Measurements from ENCODE around the gene GLT1D1.

The GLT1D1 gene

GRCh38 chr12:128816643-128816920 lies 36.7 kb upstream of the GLT1D1 start:
- no peak overlapping the region for H3K27ac ChIP-seq
- no peak overlapping the region for H3K4me2 ChIP-seq (ENCODE audit: low read length)
- no peaks in the 10 kb centered on the region for H3K9me3 ChIP-seq (ENCODE audit: control insufficient read depth, low read length)
- no peaks in the 10 kb centered on the region for H3K27me3 ChIP-seq (ENCODE audit: control insufficient read depth, insufficient read depth, low read length)
- no peak overlapping the region for H3K4me3 ChIP-seq (ENCODE audit: low read depth, low read length)
- H3K9ac ChIP-seq: no peak overlapping the region
- no peak for TF ChIP-seq CTCF (IDR thresholded peaks at IDR 0.05)
- peaks cover 15% of the 10 kb centered on the region for H3K4me1 ChIP-seq
- peaks cover 56% of the 10 kb centered on the region for H3K79me2 ChIP-seq
- no peaks in the 10 kb centered on the region for H3K36me3 ChIP-seq (ENCODE audit: control insufficient read depth, insufficient read depth, low read length)
- H2AFZ ChIP-seq: no peak overlapping the region

GRCh38 chr12:128817111-128818015 lies 35.9 kb upstream of the GLT1D1 start:
- peaks cover 15% of the 10 kb centered on the region for H3K4me1 ChIP-seq
- H3K9me3 ChIP-seq (ENCODE audit: control insufficient read depth, low read length): no peaks in the 10 kb centered on the region
- no peak overlapping the region for H3K4me3 ChIP-seq (ENCODE audit: low read depth, low read length)
- H3K4me2 ChIP-seq (ENCODE audit: low read length): no peak overlapping the region
- no peak overlapping the region for H3K27ac ChIP-seq
- H3K9ac ChIP-seq: no peak overlapping the region
- peaks cover 59% of the 10 kb centered on the region for H3K79me2 ChIP-seq
- H3K36me3 ChIP-seq (ENCODE audit: control insufficient read depth, insufficient read depth, low read length): no peaks in the 10 kb centered on the region
- no peak for TF ChIP-seq CTCF (IDR thresholded peaks at IDR 0.05)
- no peak overlapping the region for H2AFZ ChIP-seq
- no peaks in the 10 kb centered on the region for H3K27me3 ChIP-seq (ENCODE audit: control insufficient read depth, insufficient read depth, low read length)

GRCh38 chr12:128818065-128819022 lies 34.9 kb upstream of the GLT1D1 start:
- Histone ChIP-seq H3K9me3 (ENCODE audit: control insufficient read depth, low read length) (no peaks in the 10 kb centered on the region), H2AFZ (no peak overlapping the region), H3K9ac (no peak overlapping the region), H3K4me3 (ENCODE audit: low read depth, low read length) (no peak overlapping the region), H3K4me2 (ENCODE audit: low read length) (no peak overlapping the region), H3K27me3 (ENCODE audit: control insufficient read depth, insufficient read depth, low read length) (no peaks in the 10 kb centered on the region), H3K79me2 (peaks cover 57% of the 10 kb centered on the region), H3K36me3 (ENCODE audit: control insufficient read depth, insufficient read depth, low read length) (no peaks in the 10 kb centered on the region), H3K27ac (peak overlapping the region; percentile 40), H3K4me1 (peaks cover 15% of the 10 kb centered on the region)
- no peak for TF ChIP-seq CTCF (IDR thresholded peaks at IDR 0.05)

- H3K9me3 ChIP-seq (ENCODE audit: control insufficient read depth, low read length): no peaks in the 10 kb centered on the region
- no peak overlapping the region for H3K9ac ChIP-seq
- H3K27me3 ChIP-seq (ENCODE audit: control insufficient read depth, insufficient read depth, low read length): no peaks in the 10 kb centered on the region
- no peak overlapping the region for H3K27ac ChIP-seq
- H3K4me2 ChIP-seq (ENCODE audit: low read length): no peak overlapping the region
- H3K4me3 ChIP-seq (ENCODE audit: low read depth, low read length): no peak overlapping the region
- H2AFZ ChIP-seq: no peak overlapping the region
- peaks cover 49% of the 10 kb centered on the region for H3K79me2 ChIP-seq
- H3K4me1 ChIP-seq: peaks cover 15% of the 10 kb centered on the region
- no peaks in the 10 kb centered on the region for H3K36me3 ChIP-seq (ENCODE audit: control insufficient read depth, insufficient read depth, low read length)
- no peak for TF ChIP-seq CTCF (IDR thresholded peaks at IDR 0.05)
These were observed 33.8 kb upstream of the GLT1D1 start for GRCh38 chr12:128819293-128820144.

Data from parathyroid adenoma (tissue), 2 donors.